HEK293 (cell line): ENCODE data around the gene LPP.

Experiments
- CTCF ChIA-PET: fragments of 350-600 bp; formaldehyde crosslinking; extraction: SDS; loops from one replicate; lab custom pipeline; 2021; ENCODE audit warnings: antibody characterized with exemption; lab: Yijun Ruan, JAX
- POLR2A ChIA-PET: fragments of 300-600 bp; formaldehyde crosslinking; extraction: SDS; loops from one replicate; lab custom pipeline; 2020; ENCODE audit warnings: antibody characterized with exemption, inconsistent platforms; lab: Yijun Ruan, JAX
- H3K27ac ChIP-seq: fragments of 200-500 bp; sonication (Bioruptor generic); 2 replicates; pipeline ENCODE4 v1.5.1; 2014; ENCODE audit warnings: low read depth, low read length, control low read depth, inconsistent platforms; ENCODE audit errors: extremely low read depth
- H3K36me3 ChIP-seq, 2 experiments: fragments of 200-500 bp in 1 of 2; sonication (Bioruptor generic) in 1 of 2; 1 replicate in 1 of 2; 2 replicates in 1 of 2; pipeline ENCODE4 v1.5.1; 2014 to 2017; ENCODE audit warnings: inconsistent platforms in 2 of 2, low read length in 2 of 2; ENCODE audit not compliant: control insufficient read depth in 2 of 2, insufficient read depth in 1 of 2
- H3K4me1 ChIP-seq: fragments of 200-500 bp; sonication (Bioruptor generic); 2 replicates; pipeline ENCODE4 v1.5.1; 2014; ENCODE audit warnings: mild to moderate bottlenecking, low read length, inconsistent platforms; ENCODE audit not compliant: control insufficient read depth, insufficient read depth
- H3K4me3 ChIP-seq: 2 replicates; pipeline ENCODE4 v1.5.1; 2011; ENCODE audit warnings: low read depth, mild to moderate bottlenecking, control low read depth, low read length, moderate library complexity
- H3K9me3 ChIP-seq: fragments of 200-500 bp; sonication (Bioruptor generic); 2 replicates; pipeline ENCODE4 v1.5.1; 2014; ENCODE audit warnings: low read depth, low read length, inconsistent platforms; ENCODE audit not compliant: control insufficient read depth, insufficient read depth
- EGR2 ChIP-seq: fragments of 450-650 bp; formaldehyde crosslinking; IDR thresholded peaks from 2 replicates; pipeline ENCODE4 v1.5.1; 2016; ENCODE audit warnings: low read depth, missing biosample characterization, missing genetic modification characterization
- HOXD13 ChIP-seq: sonication (generic); formaldehyde crosslinking; IDR thresholded peaks from 2 replicates; pipeline ENCODE4 v1.8.0; 2022; ENCODE audit warnings: missing genetic modification reagents, borderline replicate concordance
- SALL2 ChIP-seq: fragments of 450-650 bp; formaldehyde crosslinking; IDR thresholded peaks from 2 replicates; pipeline ENCODE4 v1.5.0; 2017; ENCODE audit warnings: missing biosample characterization, mild to moderate bottlenecking, missing genetic modification characterization, borderline replicate concordance
- SP3 ChIP-seq: fragments of 450-650 bp; formaldehyde crosslinking; IDR thresholded peaks from 2 replicates; pipeline ENCODE4 v1.5.1; 2016; ENCODE audit warnings: missing biosample characterization, missing genetic modification characterization
- SP7 ChIP-seq: fragments of 450-650 bp; formaldehyde crosslinking; IDR thresholded peaks from 2 replicates; pipeline ENCODE4 v1.5.1; 2016; ENCODE audit warnings: missing biosample characterization, missing genetic modification characterization
- YY2 ChIP-seq: fragments of 450-650 bp; formaldehyde crosslinking; IDR thresholded peaks from 2 replicates; pipeline ENCODE4 v1.5.1; 2016; ENCODE audit warnings: missing biosample characterization, missing genetic modification characterization
- ZBTB1 ChIP-seq: fragments of 450-650 bp; formaldehyde crosslinking; IDR thresholded peaks from 2 replicates; pipeline ENCODE4 v1.5.1; 2016; ENCODE audit warnings: missing biosample characterization, missing genetic modification characterization
- ZBTB48 ChIP-seq: fragments of 450-650 bp; formaldehyde crosslinking; IDR thresholded peaks from 2 replicates; pipeline ENCODE4 v1.5.1; 2016; ENCODE audit warnings: missing biosample characterization, missing genetic modification characterization
- ZNF133 ChIP-seq: fragments of 450-650 bp; formaldehyde crosslinking; IDR thresholded peaks from 2 replicates; pipeline ENCODE4 v1.5.1; 2016; ENCODE audit warnings: missing biosample characterization, missing genetic modification characterization
- ZNF146 ChIP-seq: fragments of 450-650 bp; formaldehyde crosslinking; IDR thresholded peaks from 2 replicates; pipeline ENCODE4 v1.5.1; 2016; ENCODE audit warnings: missing biosample characterization, missing genetic modification characterization
- ZNF184 ChIP-seq: fragments of 450-650 bp; IDR thresholded peaks from 2 replicates; pipeline ENCODE4 v1.5.1; 2018; ENCODE audit warnings: missing biosample characterization, mild to moderate bottlenecking, missing genetic modification characterization
- ZNF274 ChIP-seq, 2 experiments: fragments of 200-500 bp in 1 of 2; fragments of 450-650 bp in 1 of 2; sonication (Bioruptor generic) in 1 of 2; formaldehyde crosslinking in 1 of 2; IDR thresholded peaks; 2 replicates each; pipeline versions ENCODE4 v1.5.1 to v1.6.1; 2014 to 2016; ENCODE audit warnings: borderline replicate concordance in 1 of 2, inconsistent platforms in 1 of 2, low read length in 1 of 2, missing biosample characterization in 1 of 2, missing genetic modification characterization in 1 of 2
- ZNF292 ChIP-seq: fragments of 450-650 bp; formaldehyde crosslinking; IDR thresholded peaks from 2 replicates; pipeline ENCODE4 v1.5.1; 2016; ENCODE audit warnings: low read depth, missing biosample characterization, missing genetic modification characterization, borderline replicate concordance
- ZNF394 ChIP-seq: fragments of 450-650 bp; formaldehyde crosslinking; IDR thresholded peaks from 2 replicates; pipeline ENCODE4 v1.5.1; 2016; ENCODE audit warnings: missing biosample characterization, missing genetic modification characterization, mild to moderate bottlenecking, moderate library complexity, borderline replicate concordance
- ZNF530 ChIP-seq: fragments of 450-650 bp; formaldehyde crosslinking; IDR thresholded peaks from 2 replicates; pipeline ENCODE4 v1.5.1; 2016; ENCODE audit warnings: low read depth, missing biosample characterization, missing genetic modification characterization
- ZNF558 ChIP-seq: fragments of 450-650 bp; formaldehyde crosslinking; IDR thresholded peaks from 2 replicates; pipeline ENCODE4 v1.5.1; 2016; ENCODE audit warnings: missing biosample characterization, missing genetic modification characterization
- ZNF561 ChIP-seq: fragments of 450-650 bp; IDR thresholded peaks from 2 replicates; pipeline ENCODE4 v1.5.1; 2018; ENCODE audit warnings: missing biosample characterization, missing genetic modification characterization, borderline replicate concordance
- ZNF626 ChIP-seq: fragments of 450-650 bp; sonication (Bioruptor Pico); formaldehyde crosslinking; IDR thresholded peaks from 2 replicates; pipeline ENCODE4 v1.5.1; 2018; ENCODE audit warnings: missing biosample characterization, missing genetic modification characterization, inconsistent platforms
- ZNF677 ChIP-seq: fragments of 450-650 bp; IDR thresholded peaks from 2 replicates; pipeline ENCODE4 v1.5.0; 2018; ENCODE audit warnings: missing biosample characterization, mild to moderate bottlenecking, missing genetic modification characterization, moderate library complexity
- ZNF837 ChIP-seq: fragments of 450-650 bp; formaldehyde crosslinking; IDR thresholded peaks from 2 replicates; pipeline ENCODE4 v1.5.1; 2016; ENCODE audit warnings: missing biosample characterization, missing genetic modification characterization
- TF ChIP-seq, protein P1 (sequence below): fragments of 450-650 bp; formaldehyde crosslinking; IDR thresholded peaks from 2 replicates; pipeline ENCODE4 v1.5.1; 2016; ENCODE audit warnings: missing biosample characterization, missing genetic modification characterization
- TF ChIP-seq, protein P2 (sequence below): fragments of 450-650 bp; formaldehyde crosslinking; conservative IDR thresholded peaks from 2 replicates; pipeline ENCODE4 v1.5.1; 2016; ENCODE audit warnings: low read depth, missing biosample characterization, missing genetic modification characterization
- TF ChIP-seq, protein P3 (sequence below): fragments of 450-650 bp; formaldehyde crosslinking; IDR thresholded peaks from 2 replicates; pipeline ENCODE4 v1.5.1; 2016; ENCODE audit warnings: missing biosample characterization, missing genetic modification characterization

Gene LPP

DNA sequence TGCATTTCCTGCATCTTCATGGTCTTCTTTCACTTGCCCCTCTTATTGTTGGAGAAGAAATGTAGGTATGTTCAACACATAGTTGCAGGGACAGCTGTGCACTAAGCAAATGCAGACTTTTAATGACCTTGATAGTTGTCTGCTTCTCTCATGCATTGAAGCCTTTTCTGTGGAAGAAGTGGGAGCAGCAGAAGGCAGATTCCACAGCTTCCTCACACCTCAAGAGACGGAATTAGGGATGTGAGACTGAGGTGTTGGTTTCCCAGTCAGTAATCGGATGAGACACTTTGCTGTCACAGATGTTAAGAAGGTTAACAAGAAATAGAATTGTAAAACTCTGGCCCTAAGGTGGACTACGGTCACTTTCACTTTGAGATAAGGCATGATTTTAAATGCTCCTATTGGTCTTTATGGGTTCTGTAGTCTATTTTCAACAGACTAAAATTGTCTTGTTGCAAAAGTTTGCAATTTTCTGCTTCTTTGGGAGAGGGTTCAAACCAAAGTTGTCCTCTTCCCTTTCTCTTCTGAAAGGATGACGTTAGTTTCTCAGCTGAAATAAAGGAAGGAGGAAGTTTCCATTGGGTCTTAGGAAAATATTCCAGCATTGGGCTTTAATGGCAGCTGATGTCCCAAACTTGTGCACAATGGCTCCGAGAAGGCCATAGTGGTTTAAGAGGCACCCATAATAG, 117.4 kb downstream of the LPP start:
- TF ChIP-seq SALL2, result no peak
- no peak for TF ChIP-seq ZNF561 (tag by site-specific recombination)
- TF ChIP-seq ZNF677 (tag by site-specific recombination), result no peak
- no peak for TF ChIP-seq ZNF184 (tag by site-specific recombination)
- no peak for TF ChIP-seq ZNF146 (tag by site-specific recombination)
- TF ChIP-seq HOXD13 (CRISPR knock-in tag), result no peak
- TF ChIP-seq, protein P1, sequence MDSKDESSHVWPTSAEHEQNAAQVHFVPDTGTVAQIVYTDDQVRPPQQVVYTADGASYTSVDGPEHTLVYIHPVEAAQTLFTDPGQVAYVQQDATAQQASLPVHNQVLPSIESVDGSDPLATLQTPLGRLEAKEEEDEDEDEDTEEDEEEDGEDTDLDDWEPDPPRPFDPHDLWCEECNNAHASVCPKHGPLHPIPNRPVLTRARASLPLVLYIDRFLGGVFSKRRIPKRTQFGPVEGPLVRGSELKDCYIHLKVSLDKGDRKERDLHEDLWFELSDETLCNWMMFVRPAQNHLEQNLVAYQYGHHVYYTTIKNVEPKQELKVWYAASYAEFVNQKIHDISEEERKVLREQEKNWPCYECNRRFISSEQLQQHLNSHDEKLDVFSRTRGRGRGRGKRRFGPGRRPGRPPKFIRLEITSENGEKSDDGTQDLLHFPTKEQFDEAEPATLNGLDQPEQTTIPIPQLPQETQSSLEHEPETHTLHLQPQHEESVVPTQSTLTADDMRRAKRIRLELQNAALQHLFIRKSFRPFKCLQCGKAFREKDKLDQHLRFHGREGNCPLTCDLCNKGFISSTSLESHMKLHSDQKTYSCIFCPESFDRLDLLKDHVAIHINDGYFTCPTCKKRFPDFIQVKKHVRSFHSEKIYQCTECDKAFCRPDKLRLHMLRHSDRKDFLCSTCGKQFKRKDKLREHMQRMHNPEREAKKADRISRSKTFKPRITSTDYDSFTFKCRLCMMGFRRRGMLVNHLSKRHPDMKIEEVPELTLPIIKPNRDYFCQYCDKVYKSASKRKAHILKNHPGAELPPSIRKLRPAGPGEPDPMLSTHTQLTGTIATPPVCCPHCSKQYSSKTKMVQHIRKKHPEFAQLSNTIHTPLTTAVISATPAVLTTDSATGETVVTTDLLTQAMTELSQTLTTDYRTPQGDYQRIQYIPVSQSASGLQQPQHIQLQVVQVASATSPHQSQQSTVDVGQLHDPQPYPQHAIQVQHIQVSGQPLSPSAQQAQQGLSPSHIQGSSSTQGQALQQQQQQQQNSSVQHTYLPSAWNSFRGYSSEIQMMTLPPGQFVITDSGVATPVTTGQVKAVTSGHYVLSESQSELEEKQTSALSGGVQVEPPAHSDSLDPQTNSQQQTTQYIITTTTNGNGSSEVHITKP (tag by site-specific recombination), result no peak
- TF ChIP-seq ZNF274 (IDR thresholded peaks at IDR 0.05; ENCODE audit: low read length), result no peak
- no peak for TF ChIP-seq ZNF274 (tag by site-specific recombination; IDR thresholded peaks at IDR 0.05; ENCODE audit: borderline replicate concordance)
- no peak for TF ChIP-seq SP7 (tag by site-specific recombination)
- TF ChIP-seq ZNF292, result no peak
- no peak for TF ChIP-seq SP3 (tag by site-specific recombination)
- TF ChIP-seq EGR2 (tag by site-specific recombination), result no peak
- no peak for TF ChIP-seq ZNF133 (tag by site-specific recombination)
- no peak for TF ChIP-seq YY2 (tag by site-specific recombination)
- no peak for TF ChIP-seq ZBTB1 (tag by site-specific recombination)
- ChIA-PET CTCF (interaction anchor here (0.6 kb wide), 1 partner anchor 101 kb away, joined by 3 read pairs; no protein-coding TSS in a partner anchor), POLR2A (no interaction called here)
- no peaks in the 10 kb centered on the region for H3K36me3 ChIP-seq
- no peaks in the 10 kb centered on the region for H3K9me3 ChIP-seq
- H3K27ac ChIP-seq, result no peak overlapping the region
- H3K4me3 ChIP-seq, result no peak overlapping the region
- 0 out of 2 replicates have a peak, but pooled peaks cover 9% of the 10 kb centered on the region for H3K4me1 ChIP-seq

DNA sequence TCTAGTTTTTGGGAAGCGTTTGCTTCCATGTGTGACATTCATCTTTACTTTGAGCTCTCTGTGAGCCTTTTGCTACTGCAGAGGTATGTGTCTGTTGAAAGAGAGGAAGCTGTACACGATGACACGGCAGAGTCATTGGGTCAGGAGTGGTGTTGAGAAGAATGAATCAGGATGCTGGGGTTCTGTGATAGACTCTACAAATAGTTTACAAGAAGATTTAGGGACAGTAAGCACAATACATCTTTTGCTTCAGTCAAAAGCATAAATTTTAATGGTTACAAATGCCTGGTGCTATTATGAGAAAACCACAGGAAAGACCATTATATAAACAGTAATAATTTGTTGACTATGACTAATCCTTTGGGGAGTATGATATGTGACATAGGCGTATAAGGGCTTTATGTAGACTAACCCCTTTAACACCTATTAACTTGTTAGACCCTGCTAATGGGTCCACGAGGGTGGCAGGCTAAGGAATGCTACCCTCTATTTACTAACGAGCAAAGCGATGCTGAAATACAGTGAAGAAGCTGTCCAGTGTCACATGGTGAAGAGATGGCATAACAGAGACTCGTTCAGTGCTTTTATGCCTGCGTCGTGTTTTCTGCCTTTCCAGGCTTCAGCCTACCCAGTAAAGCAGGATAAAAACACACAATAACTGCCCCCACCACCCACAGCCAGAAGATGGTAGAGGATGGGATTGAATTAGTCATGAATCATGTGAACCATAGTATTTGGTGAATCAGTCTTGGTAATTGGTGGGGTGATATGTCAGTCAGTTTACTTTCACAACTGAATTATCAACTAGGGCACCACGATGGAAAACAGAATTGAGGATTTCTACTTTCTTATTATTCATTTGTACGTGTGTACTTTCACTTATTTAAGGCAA, 118.8 kb downstream of the LPP start:
- Histone ChIP-seq H3K27ac (no peak overlapping the region), H3K9me3 (no peaks in the 10 kb centered on the region), H3K4me3 (no peak overlapping the region), H3K4me1 (0 out of 2 replicates have a peak, but pooled peaks cover 9% of the 10 kb centered on the region), H3K36me3 (no peaks in the 10 kb centered on the region)
- CTCF ChIA-PET, result interaction anchor here (0.6 kb wide), 2 partner anchors 12 to 66 kb away, joined by 3 read pairs; no protein-coding TSS in a partner anchor
- POLR2A ChIA-PET, result no interaction called here
- TF ChIP-seq ZNF837 (no peak), ZNF626 (tag by site-specific recombination) (no peak), ZNF530 (tag by site-specific recombination) (no peak), ZNF394 (tag by site-specific recombination) (peak; percentile 68; the same call in 1 of the 2 replicates), ZBTB48 (tag by site-specific recombination) (no peak; the same call in 1 of the 2 replicates), ZNF558 (peak; percentile 54; the same call in 1 of the 2 replicates)
- TF ChIP-seq, protein P2, sequence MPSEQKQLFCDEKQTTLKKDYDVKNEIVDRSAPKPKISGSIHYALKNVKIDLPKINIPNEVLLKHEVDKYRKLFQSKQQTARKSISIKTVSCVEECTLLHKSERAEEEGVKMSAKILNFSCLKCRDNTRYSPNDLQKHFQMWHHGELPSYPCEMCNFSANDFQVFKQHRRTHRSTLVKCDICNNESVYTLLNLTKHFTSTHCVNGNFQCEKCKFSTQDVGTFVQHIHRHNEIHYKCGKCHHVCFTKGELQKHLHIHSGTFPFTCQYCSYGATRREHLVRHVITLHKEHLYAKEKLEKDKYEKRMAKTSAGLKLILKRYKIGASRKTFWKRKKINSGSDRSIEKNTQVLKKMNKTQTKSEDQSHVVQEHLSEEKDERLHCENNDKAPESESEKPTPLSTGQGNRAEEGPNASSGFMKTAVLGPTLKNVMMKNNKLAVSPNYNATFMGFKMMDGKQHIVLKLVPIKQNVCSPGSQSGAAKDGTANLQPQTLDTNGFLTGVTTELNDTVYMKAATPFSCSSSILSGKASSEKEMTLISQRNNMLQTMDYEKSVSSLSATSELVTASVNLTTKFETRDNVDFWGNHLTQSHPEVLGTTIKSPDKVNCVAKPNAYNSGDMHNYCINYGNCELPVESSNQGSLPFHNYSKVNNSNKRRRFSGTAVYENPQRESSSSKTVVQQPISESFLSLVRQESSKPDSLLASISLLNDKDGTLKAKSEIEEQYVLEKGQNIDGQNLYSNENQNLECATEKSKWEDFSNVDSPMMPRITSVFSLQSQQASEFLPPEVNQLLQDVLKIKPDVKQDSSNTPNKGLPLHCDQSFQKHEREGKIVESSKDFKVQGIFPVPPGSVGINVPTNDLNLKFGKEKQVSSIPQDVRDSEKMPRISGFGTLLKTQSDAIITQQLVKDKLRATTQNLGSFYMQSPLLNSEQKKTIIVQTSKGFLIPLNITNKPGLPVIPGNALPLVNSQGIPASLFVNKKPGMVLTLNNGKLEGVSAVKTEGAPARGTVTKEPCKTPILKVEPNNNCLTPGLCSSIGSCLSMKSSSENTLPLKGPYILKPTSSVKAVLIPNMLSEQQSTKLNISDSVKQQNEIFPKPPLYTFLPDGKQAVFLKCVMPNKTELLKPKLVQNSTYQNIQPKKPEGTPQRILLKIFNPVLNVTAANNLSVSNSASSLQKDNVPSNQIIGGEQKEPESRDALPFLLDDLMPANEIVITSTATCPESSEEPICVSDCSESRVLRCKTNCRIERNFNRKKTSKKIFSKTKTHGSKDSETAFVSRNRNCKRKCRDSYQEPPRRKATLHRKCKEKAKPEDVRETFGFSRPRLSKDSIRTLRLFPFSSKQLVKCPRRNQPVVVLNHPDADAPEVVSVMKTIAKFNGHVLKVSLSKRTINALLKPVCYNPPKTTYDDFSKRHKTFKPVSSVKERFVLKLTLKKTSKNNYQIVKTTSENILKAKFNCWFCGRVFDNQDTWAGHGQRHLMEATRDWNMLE (tag by site-specific recombination), result no peak
- TF ChIP-seq, protein P3, sequence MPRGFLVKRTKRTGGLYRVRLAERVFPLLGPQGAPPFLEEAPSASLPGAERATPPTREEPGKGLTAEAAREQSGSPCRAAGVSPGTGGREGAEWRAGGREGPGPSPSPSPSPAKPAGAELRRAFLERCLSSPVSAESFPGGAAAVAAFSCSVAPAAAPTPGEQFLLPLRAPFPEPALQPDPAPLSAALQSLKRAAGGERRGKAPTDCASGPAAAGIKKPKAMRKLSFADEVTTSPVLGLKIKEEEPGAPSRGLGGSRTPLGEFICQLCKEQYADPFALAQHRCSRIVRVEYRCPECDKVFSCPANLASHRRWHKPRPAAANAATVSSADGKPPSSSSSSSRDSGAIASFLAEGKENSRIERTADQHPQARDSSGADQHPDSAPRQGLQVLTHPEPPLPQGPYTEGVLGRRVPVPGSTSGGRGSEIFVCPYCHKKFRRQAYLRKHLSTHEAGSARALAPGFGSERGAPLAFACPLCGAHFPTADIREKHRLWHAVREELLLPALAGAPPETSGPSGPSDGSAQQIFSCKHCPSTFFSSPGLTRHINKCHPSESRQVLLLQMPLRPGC (tag by site-specific recombination), result peak; percentile 80
